ENCODE results near the gene CDHR5.
A peak's percentile ranks its signal among the peaks of the same experiment; 100 is the strongest.

The CDHR5 gene

GRCh38 chr11:620935-621814 is 3.6 kb downstream of the CDHR5 start:
- Mint-ChIP-seq H3K27ac (no peak overlapping the region), H3K36me3 (ENCODE audit: low read depth) (peaks cover 9% of the 10 kb centered on the region), H3K9me3 (no peaks in the 10 kb centered on the region), H3K4me1 (ENCODE audit: low read depth) (peaks cover 3% of the 10 kb centered on the region), H3K4me3 (no peak overlapping the region), H3K27me3 (peaks cover 18% of the 10 kb centered on the region)
- DNase-seq: no peak

GRCh38 chr11:620201-620600 is 4.6 kb downstream of the CDHR5 start:
- no peak for DNase-seq
- Mint-ChIP-seq H3K36me3 (ENCODE audit: low read depth) (peaks cover 12% of the 10 kb centered on the region), H3K4me1 (ENCODE audit: low read depth) (peaks cover 9% of the 10 kb centered on the region), H3K27ac (peak overlapping the region; percentile 26), H3K4me3 (no peak overlapping the region), H3K9me3 (no peaks in the 10 kb centered on the region), H3K27me3 (peaks cover 9% of the 10 kb centered on the region)

- Mint-ChIP-seq H3K9me3 (no peaks in the 10 kb centered on the region), H3K4me3 (no peak overlapping the region), H3K27me3 (peaks cover 8% of the 10 kb centered on the region), H3K36me3 (ENCODE audit: low read depth) (peaks cover 13% of the 10 kb centered on the region), H3K4me1 (ENCODE audit: low read depth) (peaks cover 11% of the 10 kb centered on the region), H3K27ac (no peak overlapping the region)
- DNase-seq: no peak
Measured at GRCh38 chr11:619628-620050, 5.1 kb downstream of the CDHR5 start.

- H3K4me1 Mint-ChIP-seq (ENCODE audit: low read depth): peaks cover 17% of the 10 kb centered on the region
- no peak overlapping the region for H3K4me3 Mint-ChIP-seq
- H3K36me3 Mint-ChIP-seq (ENCODE audit: low read depth): peaks cover 19% of the 10 kb centered on the region
- no peaks in the 10 kb centered on the region for H3K9me3 Mint-ChIP-seq
- H3K27me3 Mint-ChIP-seq: peaks cover 8% of the 10 kb centered on the region
- DNase-seq: no peak
- peak overlapping the region; percentile 14 for H3K27ac Mint-ChIP-seq
Measured at GRCh38 chr11:618856-619627, 5.7 kb downstream of the CDHR5 start.

- no peak for DNase-seq
- H3K27ac Mint-ChIP-seq: peak overlapping the region; percentile 14
- H3K4me1 Mint-ChIP-seq (ENCODE audit: low read depth): peaks cover 24% of the 10 kb centered on the region
- no peaks in the 10 kb centered on the region for H3K9me3 Mint-ChIP-seq
- no peaks in the 10 kb centered on the region for H3K27me3 Mint-ChIP-seq
- peaks cover 19% of the 10 kb centered on the region for H3K36me3 Mint-ChIP-seq (ENCODE audit: low read depth)
- H3K4me3 Mint-ChIP-seq: no peak overlapping the region
Measured at GRCh38 chr11:617912-618682, 6.7 kb downstream of the CDHR5 start.

DNA sequence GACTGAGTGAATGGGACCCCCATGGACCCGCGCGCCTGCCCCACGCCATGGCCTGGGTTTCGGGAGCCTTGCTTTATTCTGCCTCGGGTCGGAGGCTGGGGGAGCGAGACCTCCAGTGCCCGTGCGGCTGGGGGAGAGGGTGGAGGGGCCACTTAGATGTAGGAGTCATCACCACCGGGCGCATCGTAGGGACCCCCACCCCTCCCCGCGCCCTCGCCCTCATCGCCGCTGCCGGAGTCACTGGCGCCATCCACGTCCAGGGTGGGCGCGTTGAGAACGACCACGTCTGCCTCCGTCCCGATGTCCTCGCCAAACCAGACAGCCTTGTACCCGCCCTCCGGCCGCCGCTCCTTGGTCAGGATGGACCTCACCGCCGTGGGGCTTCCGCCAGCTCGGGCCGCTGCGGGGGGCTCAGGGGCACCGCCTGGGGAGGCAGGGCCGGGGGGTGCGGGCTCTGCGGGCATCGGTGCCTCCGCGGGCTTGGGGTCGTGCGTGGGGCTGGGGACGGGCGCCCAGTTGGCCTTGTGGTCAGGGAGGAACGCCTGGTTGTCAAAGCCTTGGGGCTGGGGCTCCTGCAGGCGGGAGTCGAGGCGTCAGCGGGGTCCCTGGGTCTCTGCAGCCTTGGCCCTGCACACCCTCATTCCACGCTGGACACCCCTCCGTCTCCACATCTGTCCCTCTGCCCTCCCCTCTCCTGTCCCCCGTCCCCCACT is 7.4 kb downstream of the CDHR5 start:
- H3K4me3 Mint-ChIP-seq: no peak overlapping the region
- H3K36me3 Mint-ChIP-seq (ENCODE audit: low read depth): peaks cover 25% of the 10 kb centered on the region
- H3K4me1 Mint-ChIP-seq (ENCODE audit: low read depth): peaks cover 26% of the 10 kb centered on the region
- H3K27me3 Mint-ChIP-seq: no peaks in the 10 kb centered on the region
- peak overlapping the region; percentile 94 for H3K27ac Mint-ChIP-seq
- no peaks in the 10 kb centered on the region for H3K9me3 Mint-ChIP-seq
- no peak for DNase-seq

- Mint-ChIP-seq H3K4me1 (ENCODE audit: low read depth) (peaks cover 26% of the 10 kb centered on the region), H3K27me3 (no peaks in the 10 kb centered on the region)
Measured at GRCh38 chr11:616320-617198, 8.2 kb downstream of the CDHR5 start.

DNA sequence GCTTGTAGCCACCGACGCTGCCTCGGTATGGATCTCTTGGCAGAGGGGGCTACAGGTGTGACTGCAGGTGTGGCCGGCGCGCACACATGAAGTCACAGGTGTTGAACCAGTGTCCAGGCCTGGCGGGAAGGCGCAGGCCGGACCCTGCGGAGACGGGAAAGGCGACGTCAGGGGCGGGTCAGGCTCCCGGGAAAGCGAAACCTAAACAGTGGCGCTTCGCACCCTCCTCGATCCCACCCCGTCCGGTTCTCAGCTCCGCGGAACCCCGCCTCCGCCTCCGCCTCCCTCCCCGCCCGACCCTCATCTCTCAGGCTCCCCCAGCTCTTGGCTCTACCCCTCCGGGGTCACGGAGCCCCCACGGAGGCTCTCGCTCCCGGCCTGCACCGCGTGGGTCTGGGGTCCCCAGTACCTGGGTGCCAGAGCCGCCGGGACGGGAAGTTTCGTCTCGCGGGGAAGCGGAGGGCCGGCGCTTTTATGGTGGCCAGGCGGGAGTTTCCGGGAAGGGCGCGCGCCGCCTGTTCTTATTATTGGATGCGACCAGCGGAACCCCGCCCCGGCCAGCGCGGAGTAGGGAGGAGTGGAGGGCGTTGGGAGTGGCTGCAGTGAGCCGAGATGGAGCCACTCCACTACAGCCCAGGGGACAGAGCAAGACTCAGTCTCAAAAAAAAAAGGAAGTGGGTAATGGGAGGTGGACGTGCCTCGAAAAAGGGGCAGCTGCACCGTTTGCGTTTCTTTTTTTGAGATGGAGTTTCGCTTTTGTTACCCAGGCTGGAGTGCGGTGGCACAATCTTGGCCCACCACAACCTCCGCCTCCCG is 9.0 kb downstream of the CDHR5 start, which contains the start of gene IRF7:
Gene IRF7 (minus strand): TSS at position 447 of the 816 bp plus-strand sequence. CDS start 586 bp downstream, outside the sequence.
- peak; percentile 89 for DNase-seq
- Mint-ChIP-seq H3K4me1 (ENCODE audit: low read depth) (peaks cover 26% of the 10 kb centered on the region), H3K27ac (peak within 1 kb of the TSS; percentile 94), H3K36me3 (ENCODE audit: low read depth) (peaks cover 39% of the 10 kb centered on the region), H3K27me3 (no peaks in the 10 kb centered on the region), H3K4me3 (peak within 1 kb of the TSS; percentile 80), H3K9me3 (no peaks in the 10 kb centered on the region)

More at GRCh38 chr11:616320-617198, 8.2 kb downstream of the CDHR5 start:
- peak overlapping the region; percentile 94 for H3K27ac Mint-ChIP-seq
- peaks cover 30% of the 10 kb centered on the region for H3K36me3 Mint-ChIP-seq (ENCODE audit: low read depth)
- no peak for DNase-seq
- no peaks in the 10 kb centered on the region for H3K9me3 Mint-ChIP-seq
- peak overlapping the region; percentile 80 for H3K4me3 Mint-ChIP-seq

DNA sequence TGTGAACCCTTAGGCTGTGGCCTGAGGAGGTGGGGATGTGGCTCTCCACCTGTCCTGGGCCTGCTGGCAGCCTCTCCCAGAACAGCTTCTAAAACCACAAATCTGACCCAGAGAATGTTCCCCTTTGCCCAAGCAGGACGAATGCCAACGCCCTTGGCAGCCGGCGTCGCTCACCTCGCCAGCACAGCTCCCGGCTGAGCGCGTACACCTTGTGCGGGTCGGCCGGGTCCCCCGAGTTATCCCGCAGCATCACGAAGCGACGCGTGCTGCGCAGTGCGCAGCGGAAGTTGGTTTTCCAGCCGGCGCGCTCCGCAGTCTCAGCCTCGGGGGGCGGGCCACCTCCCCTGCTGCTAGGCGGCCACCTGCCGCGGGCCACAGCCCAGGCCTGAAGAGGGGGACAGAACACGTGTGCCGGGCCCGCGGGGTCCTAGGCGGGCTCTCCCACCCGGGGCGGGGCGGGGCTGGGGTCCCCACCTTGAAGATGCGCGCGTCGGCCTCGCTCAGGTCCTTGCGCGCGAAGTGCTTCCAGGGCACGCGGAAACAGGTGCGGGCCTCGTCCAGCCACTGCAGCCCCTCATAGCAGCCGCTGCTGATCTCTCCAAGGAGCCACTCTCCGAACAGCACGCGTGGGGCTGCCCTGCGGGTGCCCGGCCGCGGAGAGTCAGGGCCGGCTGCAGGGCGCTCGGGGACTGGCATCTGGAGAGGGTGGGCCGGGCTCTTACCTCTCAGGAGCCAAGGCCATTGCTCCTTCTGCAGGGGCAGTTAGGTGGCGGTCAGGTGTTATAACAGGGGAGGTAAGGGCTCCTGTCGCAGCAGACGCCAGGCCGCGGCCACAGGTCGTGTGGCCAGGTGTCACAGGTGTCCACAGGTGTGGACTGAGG is 9.9 kb downstream of the CDHR5 start:
- Mint-ChIP-seq H3K27me3 (no peaks in the 10 kb centered on the region), H3K4me3 (peak overlapping the region; percentile 80), H3K27ac (peak overlapping the region; percentile 94), H3K9me3 (no peaks in the 10 kb centered on the region), H3K4me1 (ENCODE audit: low read depth) (peaks cover 26% of the 10 kb centered on the region), H3K36me3 (ENCODE audit: low read depth) (peaks cover 47% of the 10 kb centered on the region)
- DNase-seq: no peak

DNA sequence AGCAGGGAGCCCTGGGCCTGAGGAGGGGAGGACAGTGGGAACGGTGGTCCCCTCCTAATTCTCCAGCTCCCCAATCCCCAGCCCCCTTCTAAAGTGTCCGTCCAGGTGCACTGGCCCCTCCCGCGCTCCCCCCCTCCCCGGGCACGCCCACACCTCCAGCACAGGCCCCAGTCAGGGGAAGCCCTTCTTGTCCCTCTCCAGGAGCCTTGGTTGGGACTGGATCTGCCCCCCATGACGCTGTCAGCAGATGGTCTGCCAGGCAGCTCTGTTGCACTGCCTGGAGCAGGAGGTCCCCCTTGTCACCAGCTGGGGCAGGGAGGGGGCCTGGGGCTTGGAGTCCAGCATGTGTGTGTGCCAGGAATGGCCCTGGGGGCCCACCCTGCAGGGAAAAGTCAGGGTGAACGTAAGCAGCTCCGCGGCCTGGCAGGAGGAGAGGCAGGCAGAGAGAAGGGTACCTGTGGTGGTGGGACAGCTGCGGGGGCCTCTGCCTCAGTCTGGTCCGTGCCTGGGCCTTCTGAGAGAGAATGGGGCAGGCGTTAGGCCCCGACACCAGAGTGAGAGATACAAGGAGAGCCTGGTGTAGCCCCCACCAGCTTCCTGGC is 10.6 kb downstream of the CDHR5 start:
- Mint-ChIP-seq H3K9me3 (no peaks in the 10 kb centered on the region), H3K27me3 (no peaks in the 10 kb centered on the region), H3K27ac (peak overlapping the region; percentile 91), H3K4me3 (peak overlapping the region; percentile 64), H3K4me1 (ENCODE audit: low read depth) (peaks cover 26% of the 10 kb centered on the region), H3K36me3 (ENCODE audit: low read depth) (peaks cover 53% of the 10 kb centered on the region)
- no peak for DNase-seq

DNA sequence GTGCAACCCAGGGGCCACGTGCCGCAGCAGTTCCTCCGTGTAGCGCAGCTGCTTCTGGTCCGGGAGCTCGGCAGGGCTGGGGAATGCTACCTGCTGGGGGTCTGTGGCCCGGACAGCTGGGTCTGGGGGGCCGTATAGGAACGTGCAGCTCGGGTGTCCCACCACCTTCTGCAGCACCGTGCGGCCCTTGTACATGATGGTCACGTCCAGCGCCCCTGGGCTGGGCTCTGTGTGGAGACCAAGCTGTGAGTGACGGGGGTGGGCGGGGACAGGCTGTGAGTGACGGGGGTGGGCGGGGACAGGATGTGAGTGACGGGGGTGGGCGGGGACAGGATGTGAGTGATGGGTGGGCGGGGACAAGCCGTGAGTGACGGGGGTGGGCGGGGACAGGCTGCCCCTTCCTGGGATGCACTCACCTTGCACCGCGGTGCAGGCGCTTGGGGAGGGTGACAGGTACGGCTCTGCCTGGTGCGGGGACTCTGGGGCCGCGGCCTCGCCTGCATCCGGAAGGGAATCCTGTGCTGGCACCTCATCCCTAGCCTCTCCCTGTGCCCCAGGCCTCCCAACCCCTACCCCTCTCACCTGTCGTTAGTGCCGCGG is 11.3 kb downstream of the CDHR5 start:
- H3K9me3 Mint-ChIP-seq: no peaks in the 10 kb centered on the region
- H3K27me3 Mint-ChIP-seq: no peaks in the 10 kb centered on the region
- peaks cover 57% of the 10 kb centered on the region for H3K36me3 Mint-ChIP-seq (ENCODE audit: low read depth)
- peak; percentile 84 for DNase-seq
- no peak overlapping the region for H3K4me3 Mint-ChIP-seq
- peak overlapping the region; percentile 91 for H3K27ac Mint-ChIP-seq
- peaks cover 26% of the 10 kb centered on the region for H3K4me1 Mint-ChIP-seq (ENCODE audit: low read depth)

Data from activated T-cell treated with anti-CD3 and anti-CD28 coated beads, Interleukin-2, amount 50 U/mL, for 24 hours (primary cell).